Measurements from ENCODE around the gene MBP. TPM values are rescaled to one million over a fixed set of nuclear protein-coding genes. Genes with fewer than 3 reads are reported as not detected.

The MBP gene
- polyA plus RNA-seq, 1 donor from 2014 or later = 3.3 TPM

DNA sequence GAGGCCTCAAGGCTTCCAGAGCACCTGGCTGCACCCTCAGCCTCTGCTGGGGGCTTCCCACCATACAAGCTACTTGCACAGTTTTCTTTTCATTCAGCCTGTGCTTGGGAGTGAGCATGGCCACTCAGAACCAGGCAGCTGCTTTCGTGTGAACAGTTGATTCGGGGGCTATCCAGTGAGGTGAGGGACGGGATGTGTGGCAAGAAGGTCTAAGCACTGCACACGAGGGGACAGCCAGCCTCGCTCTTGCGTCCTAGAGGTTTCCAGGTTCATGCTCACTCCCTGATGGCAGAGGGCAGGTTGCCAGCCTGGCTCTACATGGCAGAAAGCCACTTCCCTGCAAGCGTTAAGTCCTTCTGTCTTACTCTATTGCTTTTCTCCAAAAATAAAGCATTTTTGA, 146.2 kb downstream of the MBP start:
- Histone ChIP-seq H3K9me3 (ENCODE audit: low read length) (no peaks in the 10 kb centered on the region), H4K20me1 (ENCODE audit: insufficient read depth) (no peaks in the 10 kb centered on the region), H3K4me2 (ENCODE audit: low read length) (no peak overlapping the region), H3K36me3 (ENCODE audit: insufficient read depth, low read length) (no peaks in the 10 kb centered on the region), H3K4me3 (ENCODE audit: low read length) (no peak overlapping the region), H3K79me2 (replicated peaks; ENCODE audit: insufficient read depth, low read length) (no peaks in the 10 kb centered on the region), H3K27me3 (ENCODE audit: insufficient read depth, low read depth, low read length) (no peaks in the 10 kb centered on the region), H3F3A (ENCODE audit: insufficient read depth, low read length, poor library complexity, severe bottlenecking) (no peaks in the 10 kb centered on the region), H3K9ac (ENCODE audit: low read length) (no peak overlapping the region), H2AFZ (ENCODE audit: low read depth, low read length) (no peak overlapping the region), H3K9me2 (ENCODE audit: insufficient read depth, low read length) (no peaks in the 10 kb centered on the region), H3K27ac (ENCODE audit: low read length) (no peak overlapping the region)
- TF ChIP-seq MXI1 (conservative IDR thresholded peaks at IDR 0.05; ENCODE audit: poor library complexity, severe bottlenecking) (no peak), EZH2 (IDR thresholded peaks at IDR 0.05; ENCODE audit: borderline replicate concordance, insufficient read depth, low read length, poor library complexity, severe bottlenecking) (no peak), SMC3 (conservative IDR thresholded peaks at IDR 0.05; ENCODE audit: poor library complexity) (no peak), EP300 (conservative IDR thresholded peaks at IDR 0.05; ENCODE audit: poor library complexity, severe bottlenecking) (no peak), TAF1 (IDR thresholded peaks at IDR 0.05; ENCODE audit: low read depth) (no peak), RAD21 (conservative IDR thresholded peaks at IDR 0.05) (no peak), POLR2AphosphoS5 (IDR thresholded peaks at IDR 0.05) (no peak)
- TF ChIP-seq, protein P1, sequence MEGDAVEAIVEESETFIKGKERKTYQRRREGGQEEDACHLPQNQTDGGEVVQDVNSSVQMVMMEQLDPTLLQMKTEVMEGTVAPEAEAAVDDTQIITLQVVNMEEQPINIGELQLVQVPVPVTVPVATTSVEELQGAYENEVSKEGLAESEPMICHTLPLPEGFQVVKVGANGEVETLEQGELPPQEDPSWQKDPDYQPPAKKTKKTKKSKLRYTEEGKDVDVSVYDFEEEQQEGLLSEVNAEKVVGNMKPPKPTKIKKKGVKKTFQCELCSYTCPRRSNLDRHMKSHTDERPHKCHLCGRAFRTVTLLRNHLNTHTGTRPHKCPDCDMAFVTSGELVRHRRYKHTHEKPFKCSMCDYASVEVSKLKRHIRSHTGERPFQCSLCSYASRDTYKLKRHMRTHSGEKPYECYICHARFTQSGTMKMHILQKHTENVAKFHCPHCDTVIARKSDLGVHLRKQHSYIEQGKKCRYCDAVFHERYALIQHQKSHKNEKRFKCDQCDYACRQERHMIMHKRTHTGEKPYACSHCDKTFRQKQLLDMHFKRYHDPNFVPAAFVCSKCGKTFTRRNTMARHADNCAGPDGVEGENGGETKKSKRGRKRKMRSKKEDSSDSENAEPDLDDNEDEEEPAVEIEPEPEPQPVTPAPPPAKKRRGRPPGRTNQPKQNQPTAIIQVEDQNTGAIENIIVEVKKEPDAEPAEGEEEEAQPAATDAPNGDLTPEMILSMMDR (IDR thresholded peaks at IDR 0.05; ENCODE audit: poor library complexity, severe bottlenecking) = no peak
- TF ChIP-seq, protein P2, sequence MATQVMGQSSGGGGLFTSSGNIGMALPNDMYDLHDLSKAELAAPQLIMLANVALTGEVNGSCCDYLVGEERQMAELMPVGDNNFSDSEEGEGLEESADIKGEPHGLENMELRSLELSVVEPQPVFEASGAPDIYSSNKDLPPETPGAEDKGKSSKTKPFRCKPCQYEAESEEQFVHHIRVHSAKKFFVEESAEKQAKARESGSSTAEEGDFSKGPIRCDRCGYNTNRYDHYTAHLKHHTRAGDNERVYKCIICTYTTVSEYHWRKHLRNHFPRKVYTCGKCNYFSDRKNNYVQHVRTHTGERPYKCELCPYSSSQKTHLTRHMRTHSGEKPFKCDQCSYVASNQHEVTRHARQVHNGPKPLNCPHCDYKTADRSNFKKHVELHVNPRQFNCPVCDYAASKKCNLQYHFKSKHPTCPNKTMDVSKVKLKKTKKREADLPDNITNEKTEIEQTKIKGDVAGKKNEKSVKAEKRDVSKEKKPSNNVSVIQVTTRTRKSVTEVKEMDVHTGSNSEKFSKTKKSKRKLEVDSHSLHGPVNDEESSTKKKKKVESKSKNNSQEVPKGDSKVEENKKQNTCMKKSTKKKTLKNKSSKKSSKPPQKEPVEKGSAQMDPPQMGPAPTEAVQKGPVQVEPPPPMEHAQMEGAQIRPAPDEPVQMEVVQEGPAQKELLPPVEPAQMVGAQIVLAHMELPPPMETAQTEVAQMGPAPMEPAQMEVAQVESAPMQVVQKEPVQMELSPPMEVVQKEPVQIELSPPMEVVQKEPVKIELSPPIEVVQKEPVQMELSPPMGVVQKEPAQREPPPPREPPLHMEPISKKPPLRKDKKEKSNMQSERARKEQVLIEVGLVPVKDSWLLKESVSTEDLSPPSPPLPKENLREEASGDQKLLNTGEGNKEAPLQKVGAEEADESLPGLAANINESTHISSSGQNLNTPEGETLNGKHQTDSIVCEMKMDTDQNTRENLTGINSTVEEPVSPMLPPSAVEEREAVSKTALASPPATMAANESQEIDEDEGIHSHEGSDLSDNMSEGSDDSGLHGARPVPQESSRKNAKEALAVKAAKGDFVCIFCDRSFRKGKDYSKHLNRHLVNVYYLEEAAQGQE (IDR thresholded peaks at IDR 0.05; ENCODE audit: borderline replicate concordance) = no peak

DNA sequence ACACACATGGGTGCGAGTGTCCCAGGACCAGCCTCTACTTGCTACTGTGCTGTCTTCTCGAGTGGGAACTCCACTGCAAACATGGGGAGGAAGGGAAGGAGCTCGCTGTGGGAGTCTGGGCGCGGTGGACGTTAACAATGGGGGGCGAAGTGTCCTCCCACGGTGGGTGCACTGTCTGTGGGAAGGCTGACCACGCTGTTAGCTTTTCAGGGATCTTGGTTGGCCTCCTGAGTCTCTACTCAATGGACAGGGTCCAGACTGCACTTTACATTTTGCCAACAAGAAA, 146.7 kb downstream of the MBP start:
- no peak overlapping the region for H2AFZ ChIP-seq (ENCODE audit: low read depth, low read length)
- H4K20me1 ChIP-seq (ENCODE audit: insufficient read depth) = no peaks in the 10 kb centered on the region
- no peaks in the 10 kb centered on the region for H3K9me3 ChIP-seq (ENCODE audit: low read length)
- H3K4me3 ChIP-seq (ENCODE audit: low read length) = no peak overlapping the region
- H3K79me2 ChIP-seq (replicated peaks; ENCODE audit: insufficient read depth, low read length) = no peaks in the 10 kb centered on the region
- no peaks in the 10 kb centered on the region for H3K9me2 ChIP-seq (ENCODE audit: insufficient read depth, low read length)
- H3F3A ChIP-seq (ENCODE audit: insufficient read depth, low read length, poor library complexity, severe bottlenecking) = no peaks in the 10 kb centered on the region
- no peaks in the 10 kb centered on the region for H3K36me3 ChIP-seq (ENCODE audit: insufficient read depth, low read length)
- H3K9ac ChIP-seq (ENCODE audit: low read length) = no peak overlapping the region
- no peak overlapping the region for H3K27ac ChIP-seq (ENCODE audit: low read length)
- H3K4me2 ChIP-seq (ENCODE audit: low read length) = no peak overlapping the region
- TF ChIP-seq TAF1 (IDR thresholded peaks at IDR 0.05; ENCODE audit: low read depth) = no peak
- TF ChIP-seq, protein P2 (IDR thresholded peaks at IDR 0.05; ENCODE audit: borderline replicate concordance) = no peak
- no peak for TF ChIP-seq EP300 (conservative IDR thresholded peaks at IDR 0.05; ENCODE audit: poor library complexity, severe bottlenecking)
- no peak for TF ChIP-seq EZH2 (IDR thresholded peaks at IDR 0.05; ENCODE audit: borderline replicate concordance, insufficient read depth, low read length, poor library complexity, severe bottlenecking)
- no peak for TF ChIP-seq RAD21 (conservative IDR thresholded peaks at IDR 0.05)
- TF ChIP-seq, protein P1 (IDR thresholded peaks at IDR 0.05; ENCODE audit: poor library complexity, severe bottlenecking) = no peak
- no peak for TF ChIP-seq MXI1 (conservative IDR thresholded peaks at IDR 0.05; ENCODE audit: poor library complexity, severe bottlenecking)
- TF ChIP-seq POLR2AphosphoS5 (IDR thresholded peaks at IDR 0.05) = no peak
- TF ChIP-seq SMC3 (conservative IDR thresholded peaks at IDR 0.05; ENCODE audit: poor library complexity) = no peak
- H3K27me3 ChIP-seq (ENCODE audit: insufficient read depth, low read depth, low read length) = no peaks in the 10 kb centered on the region

Data from neural cell (in vitro differentiated cells).